Stimulated activated CD4-positive, alpha-beta T cell treated with anti-CD3 and anti-CD28 coated beads, Interleukin-1b, Interleukin-23, amount 100 ng/mL, for 48 hours (primary cell): ENCODE results near the gene SMARCD2.

Experiments
- DNase-seq: peaks from one replicate; pipeline ENCODE4 v3.0.0-alpha.2; 2020

SMARCD2 gene

DNA sequence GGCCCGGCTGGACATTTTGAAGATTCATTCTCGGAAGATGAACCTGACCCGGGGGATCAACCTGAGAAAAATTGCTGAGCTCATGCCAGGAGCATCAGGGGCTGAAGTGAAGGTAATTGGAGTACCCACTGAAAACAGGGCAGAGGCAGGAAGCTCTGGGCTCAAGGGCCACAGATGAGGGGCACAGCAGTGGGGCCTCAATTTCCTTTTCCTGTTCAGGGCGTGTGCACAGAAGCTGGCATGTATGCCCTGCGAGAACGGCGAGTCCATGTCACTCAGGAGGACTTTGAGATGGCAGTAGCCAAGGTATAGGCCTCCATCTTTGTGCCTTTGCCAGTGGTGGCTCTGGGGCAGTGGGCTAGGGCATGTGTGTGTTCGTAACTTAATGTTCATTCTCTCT, 11.0 kb downstream of the SMARCD2 start:
- DNase-seq, result no peak

DNA sequence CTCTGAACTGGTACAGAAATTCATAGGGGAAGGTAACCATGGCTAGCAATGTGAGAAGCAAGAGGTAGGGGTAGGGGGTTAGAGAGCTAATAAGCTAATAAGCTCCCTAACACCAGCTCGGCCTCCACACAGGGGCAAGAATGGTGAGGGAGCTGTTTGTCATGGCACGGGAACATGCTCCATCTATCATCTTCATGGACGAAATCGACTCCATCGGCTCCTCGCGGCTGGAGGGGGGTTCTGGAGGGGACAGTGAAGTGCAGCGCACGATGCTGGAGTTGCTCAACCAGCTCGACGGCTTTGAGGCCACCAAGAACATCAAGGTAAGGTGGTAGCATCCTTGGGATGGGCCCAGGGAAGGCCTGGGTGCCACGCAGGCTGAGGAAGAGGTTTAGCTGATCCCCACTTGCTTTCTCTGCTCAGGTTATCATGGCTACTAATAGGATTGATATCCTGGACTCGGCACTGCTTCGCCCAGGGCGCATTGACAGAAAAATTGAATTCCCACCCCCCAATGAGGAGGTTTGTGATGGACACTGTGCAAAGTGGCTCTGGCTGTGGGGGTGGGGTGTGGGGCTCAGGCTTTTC, 11.5 kb downstream of the SMARCD2 start:
- DNase-seq, result no peak

DNA sequence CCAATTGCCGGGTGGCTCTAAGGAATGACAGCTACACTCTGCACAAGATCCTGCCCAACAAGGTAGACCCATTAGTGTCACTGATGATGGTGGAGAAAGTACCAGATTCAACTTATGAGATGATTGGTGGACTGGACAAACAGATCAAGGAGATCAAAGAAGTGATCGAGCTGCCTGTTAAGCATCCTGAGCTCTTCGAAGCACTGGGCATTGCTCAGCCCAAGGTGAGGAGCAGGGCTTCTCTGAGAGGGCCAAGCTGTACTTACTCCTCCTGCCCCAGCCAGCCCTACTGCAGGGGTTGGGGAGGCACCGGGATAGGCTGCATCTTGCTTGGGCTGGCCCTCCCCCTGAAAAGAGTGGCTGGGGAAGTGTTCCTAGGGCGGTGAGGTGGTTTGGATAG, 12.2 kb downstream of the SMARCD2 start:
- no peak for DNase-seq

DNA sequence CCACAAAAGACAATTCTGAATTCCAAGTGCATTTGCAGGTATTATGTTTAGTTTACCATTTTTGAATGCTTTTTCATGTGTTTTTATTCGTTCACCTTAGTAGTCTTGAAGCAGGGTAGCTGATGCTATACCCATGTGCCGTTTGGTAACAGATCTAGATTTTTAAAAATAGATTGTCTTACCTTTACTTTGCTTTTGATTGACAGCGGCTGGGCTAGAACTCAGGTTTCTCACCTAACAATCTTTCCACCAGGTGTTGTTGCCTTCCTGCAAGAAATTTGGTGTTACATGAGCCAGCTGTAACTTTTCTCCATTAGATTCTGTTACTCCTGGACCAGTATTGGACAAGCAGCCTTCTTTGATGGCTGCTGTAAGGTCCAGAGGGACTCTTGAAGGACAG, 13.5 kb downstream of the SMARCD2 start:
- no peak for DNase-seq

DNA sequence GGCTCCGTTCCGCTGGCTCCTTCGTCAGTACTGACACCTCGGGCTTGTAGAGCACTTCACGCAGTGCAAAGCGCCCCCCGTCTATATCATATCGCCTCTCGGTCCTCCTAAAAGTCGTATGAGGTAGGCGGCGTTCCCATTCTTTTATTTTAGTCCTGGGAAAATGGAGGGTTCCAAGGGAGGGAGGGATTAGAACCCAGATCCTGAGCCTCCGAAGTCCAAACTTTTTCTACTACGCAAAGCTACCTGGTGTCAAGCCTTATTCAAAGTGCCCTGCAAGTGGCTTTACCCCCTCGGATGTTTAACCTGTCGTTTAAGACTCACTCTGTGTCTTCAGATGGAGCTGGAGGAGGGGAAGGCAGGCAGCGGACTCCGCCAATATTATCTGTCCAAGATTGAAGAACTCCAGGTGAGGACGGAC, 14.7 kb downstream of the SMARCD2 start:
- DNase-seq, result no peak

DNA sequence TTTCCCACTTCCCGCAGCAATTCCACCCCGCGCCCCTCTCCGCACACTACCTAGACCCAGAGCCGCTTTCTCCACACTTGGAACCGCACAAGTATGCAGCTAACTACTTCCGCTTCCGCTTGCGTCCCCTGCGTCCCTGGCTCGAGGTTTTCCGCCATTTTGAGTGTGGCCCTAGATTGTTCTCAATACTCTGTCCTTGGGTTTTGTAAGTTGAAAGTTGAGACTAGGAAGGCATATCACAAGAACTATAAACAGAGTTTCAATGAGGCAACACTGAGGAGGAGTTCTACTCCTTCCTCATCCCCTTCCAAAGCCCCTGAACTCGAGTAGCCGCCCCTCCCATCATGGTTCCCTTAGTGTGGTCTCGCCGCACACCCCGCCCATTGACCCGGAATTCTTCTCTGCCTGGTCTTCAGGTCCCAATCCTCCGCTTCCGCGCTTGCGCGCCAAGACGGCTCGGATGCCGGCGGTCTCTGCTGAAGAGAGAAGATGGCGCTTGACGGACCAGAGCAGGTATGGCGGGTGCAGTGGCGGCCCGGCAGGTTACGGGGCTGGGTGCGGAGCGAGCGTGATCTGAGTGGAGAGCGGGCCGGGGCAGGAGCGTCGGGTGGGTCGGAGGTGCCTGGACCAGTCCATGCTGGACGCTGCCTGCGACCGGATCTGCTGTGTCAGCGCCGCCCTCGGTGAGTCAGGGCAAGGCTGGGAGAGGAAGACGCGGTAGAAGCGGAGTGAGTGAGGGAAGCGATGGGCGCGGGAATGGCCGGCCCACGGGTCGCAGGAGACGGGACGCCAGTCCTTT, 15.3 kb downstream of the SMARCD2 start, which contains the start of the genes FTSJ3 and PSMC5:
Gene FTSJ3 (minus strand): TSS at position 662 of the 799 bp plus-strand sequence. CDS start 761 bp downstream, outside the sequence.
Gene PSMC5 (plus strand): TSS at position 430 of the 799 bp plus-strand sequence. CDS start 60 bp downstream, at position 490.
- DNase-seq, result peak; percentile 95

DNA sequence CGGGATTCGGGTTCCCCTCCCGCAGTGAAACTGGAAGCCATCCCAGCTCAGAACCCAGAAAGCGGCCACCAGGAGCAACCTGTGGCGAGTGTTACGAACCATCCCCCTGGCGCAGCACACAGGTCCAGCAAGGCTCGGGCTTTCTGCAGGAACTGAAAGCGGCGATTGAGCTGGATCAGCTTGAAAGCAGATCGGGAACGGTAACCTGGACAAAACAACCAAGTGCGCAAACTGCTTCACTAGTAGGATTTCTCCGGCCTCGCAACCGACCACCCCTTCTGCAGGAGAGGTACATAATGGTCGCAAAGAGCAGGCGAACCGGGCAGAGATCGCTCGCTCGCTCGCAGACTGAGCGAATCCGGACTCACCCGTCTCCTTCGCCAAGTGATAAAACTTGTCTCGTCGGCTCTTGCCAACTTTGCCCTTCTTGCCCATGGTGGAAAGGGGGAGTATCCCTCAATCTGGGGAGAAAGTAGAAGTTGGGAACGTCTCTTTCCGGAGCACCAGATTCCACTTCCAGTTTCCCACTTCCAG, 15.9 kb downstream of the SMARCD2 start:
- no peak for DNase-seq

DNA sequence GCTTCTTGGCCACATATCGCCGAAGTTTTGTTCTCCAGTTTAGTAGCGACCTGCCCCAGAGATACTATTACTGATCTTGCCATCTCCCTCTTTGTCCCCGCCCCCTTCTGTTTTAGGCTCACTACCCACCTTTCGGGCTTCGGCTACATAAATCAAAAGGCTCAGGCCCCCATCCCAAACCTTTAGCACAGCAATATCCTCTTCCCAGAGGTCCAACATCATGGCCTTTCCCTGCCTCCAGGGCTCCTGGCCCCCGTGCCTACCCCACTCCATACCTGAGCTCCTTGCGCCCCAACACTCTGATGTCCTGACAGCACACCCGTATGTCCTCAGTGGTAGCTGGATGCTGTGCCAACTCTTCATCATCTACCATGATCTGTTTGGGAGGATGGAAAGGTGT, 18.1 kb downstream of the SMARCD2 start:
- DNase-seq, result no peak

DNA sequence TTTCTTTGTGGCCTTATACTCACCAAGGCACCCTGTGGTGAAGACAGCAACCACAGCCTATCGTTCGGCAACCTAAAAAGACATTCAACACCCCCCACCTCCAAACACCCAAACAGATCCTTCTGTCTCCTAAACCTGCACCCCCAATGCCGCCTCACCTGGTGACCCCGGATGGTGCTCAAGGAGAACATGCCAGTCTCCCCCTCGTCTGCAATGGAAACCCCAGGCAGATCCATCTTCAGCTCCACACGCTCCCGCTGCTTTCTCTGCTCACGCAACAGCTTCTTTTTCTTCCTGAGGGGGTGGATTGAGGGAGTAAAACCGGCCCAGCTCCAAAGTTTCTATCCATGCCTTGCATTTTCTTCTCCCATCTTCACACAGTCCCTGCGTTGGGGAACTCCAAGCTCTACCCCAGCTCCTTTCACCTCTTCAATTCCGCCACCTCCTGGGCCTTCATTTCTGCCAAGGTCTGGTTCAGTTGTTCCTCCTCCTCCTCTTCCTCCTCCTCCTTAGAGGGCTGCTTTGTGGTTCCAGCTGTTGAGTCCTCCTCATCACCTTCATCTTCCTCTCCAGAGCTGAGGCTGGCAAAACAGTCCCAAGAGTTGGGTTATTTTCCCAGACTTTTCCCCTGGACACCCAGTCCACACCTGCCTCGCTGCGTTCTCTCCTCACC, 18.7 kb downstream of the SMARCD2 start:
- DNase-seq, result no peak

DNA sequence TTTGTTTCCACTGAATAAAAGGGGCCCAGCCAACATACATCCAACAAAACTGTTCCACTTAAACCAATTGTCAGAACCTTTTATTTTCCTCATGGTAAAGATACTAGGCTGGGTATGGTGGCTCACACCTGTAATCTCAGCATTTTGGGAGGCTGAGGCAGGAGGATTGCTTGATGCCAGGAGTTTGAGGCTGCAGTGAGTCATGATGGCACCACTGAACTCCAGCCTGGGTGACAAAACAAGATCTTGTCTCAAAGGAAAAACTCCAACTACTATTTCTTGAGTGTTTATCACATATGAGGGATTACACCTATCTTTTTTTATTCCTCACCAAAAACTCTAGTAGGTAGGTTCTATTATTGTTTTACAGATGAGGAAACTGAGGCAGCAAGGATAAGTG, 19.9 kb downstream of the SMARCD2 start:
- DNase-seq, result no peak

DNA sequence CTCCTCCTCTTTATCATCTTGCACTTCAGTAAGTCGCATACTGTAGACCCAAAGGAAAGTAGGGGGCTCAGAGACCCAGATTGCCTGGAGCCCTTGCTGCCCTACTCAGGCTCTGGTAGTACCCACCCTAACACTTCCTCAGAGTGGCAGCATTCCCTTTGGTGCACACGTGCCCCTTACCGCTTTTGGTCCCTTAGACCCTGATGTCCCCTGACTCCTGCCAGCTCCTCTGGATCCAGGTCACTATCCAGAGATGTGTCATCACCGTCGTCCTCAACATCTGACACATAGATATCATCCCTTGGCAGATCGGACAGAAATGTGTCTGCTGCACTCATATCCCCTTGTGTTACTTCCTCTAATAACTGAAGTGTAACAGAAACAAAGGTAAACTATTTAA, 20.7 kb downstream of the SMARCD2 start:
- DNase-seq, result no peak

DNA sequence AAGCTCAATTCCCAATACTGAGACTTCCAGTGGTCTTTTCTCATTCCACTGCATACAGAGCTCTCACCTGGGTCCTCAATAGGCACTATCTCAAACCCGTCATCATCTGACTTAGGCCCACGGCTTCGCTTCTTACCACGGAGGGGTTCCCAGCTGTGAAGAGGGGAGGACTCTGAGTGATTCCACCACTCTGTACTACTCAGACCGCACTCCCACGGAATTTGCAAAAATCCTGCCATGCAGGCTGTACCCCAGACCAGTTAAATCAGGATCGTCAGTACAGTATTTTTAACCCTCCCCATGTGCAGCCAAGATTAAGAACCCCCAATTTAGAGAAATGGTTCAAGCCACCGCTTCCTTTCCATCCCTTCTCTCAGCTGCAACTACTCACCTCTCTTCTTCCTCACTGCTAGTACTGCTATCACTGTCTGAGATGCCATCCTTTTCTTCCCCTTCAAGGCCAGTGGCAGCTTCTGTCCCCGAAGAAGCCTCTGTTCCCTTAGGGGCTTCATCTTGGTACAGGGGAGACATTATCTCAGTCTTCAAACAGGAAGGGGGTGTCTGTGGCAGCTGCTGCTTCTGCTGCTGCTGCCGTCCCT, 21.4 kb downstream of the SMARCD2 start:
- no peak for DNase-seq

DNA sequence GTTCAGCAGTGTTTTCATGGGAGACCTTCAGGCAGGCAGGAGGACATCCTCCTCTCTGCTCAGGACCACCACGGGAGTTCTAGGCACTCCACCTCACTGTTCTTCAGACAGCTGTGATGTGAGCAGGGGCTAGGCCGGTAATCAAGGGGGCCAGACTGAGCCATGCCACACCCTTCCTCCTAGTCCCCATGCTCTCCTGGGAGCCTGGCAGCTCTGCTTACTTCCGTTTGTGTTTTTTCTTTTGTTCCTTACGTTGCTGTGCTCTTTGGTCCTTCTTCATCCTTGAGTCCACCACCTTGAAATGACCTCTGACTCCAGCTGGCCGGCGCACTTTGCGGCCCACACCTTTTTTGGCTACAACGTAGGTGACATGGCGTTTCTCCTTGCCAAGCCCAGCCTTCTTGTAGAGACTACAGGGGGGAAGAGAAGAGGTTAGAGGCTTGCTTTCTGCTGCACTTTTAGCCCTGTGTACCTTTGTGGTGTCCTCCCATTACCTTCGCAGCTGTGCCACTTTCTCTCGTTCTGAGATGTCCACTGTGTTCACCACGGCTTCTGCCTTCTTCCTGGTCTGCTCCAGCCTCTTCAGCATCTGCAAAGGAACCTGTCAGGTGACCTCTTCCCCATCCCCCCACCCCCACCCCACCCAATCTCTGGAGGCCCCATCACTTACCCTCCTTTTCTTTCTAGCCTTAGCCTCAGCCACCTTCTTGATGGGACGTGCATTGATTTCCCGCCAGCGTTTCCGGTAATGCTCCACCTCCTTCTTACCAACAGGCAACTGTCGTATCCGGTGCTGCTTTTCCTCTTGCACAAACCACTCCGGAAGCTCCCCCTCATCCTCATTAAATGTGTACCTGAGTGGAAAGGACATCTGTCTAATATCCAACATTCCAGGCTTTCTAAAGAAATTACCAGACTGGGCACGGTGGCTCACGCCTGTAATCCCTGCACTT, 22.6 kb downstream of the SMARCD2 start:
- DNase-seq, result no peak

DNA sequence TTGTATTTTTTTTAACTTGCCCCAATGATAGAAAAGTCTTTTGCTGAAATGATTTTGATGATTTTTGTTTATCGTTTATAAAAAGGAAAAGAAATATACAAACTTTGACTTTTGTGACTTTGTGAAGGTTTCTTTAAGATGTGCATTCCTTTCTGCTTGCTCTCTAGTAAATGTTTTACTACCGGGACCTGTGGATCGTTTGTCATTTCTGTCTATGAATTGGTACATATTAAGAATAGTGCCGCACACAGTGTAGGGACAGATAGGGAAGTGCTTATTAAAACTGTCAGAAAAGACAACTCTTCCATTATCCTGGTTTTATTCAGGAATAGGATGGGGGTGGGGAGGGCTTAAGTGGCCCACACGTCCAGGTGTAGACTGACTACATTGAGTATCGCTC, 23.4 kb downstream of the SMARCD2 start:
- no peak for DNase-seq

DNA sequence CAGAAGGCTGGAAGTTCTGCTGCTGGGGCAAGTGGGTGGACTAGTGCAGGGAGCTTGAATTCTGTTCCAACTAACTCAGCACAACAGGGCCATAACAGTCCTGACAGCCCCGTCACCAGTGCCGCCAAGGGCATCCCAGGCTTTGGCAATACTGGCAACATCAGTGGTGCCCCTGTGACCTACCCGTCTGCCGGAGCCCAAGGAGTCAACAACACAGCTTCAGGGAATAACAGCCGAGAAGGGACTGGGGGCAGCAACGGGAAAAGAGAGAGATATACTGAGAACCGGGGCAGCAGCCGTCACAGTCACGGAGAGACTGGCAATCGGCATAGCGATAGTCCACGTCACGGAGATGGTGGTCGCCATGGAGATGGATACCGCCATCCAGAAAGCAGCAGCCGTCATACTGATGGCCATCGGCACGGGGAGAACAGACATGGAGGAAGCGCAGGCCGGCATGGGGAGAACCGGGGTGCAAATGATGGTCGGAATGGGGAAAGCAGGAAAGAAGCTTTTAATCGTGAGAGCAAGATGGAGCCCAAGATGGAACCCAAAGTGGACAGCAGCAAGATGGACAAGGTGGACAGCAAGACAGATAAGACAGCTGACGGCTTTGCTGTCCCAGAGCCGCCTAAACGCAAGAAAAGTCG, 24.6 kb downstream of the SMARCD2 start:
- DNase-seq, result no peak

DNA sequence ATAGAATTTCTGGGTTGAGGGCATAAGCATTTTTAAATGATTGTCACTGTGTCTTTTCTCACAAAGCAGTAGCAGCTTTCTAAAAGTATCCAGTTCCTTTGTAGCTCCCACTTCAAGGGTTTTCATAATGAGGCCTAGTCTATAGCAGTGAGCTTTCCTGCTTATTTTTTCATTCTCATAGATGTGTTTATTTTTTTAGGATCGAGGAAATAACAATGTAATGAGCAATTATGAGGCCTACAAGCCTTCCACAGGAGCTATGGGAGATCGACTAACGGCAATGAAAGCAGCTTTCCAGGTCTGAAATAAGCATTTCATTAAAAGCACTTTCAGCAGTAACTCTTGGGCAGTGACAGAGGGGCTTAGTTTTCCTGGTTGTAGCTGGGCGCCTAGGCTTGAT, 25.8 kb downstream of the SMARCD2 start:
- DNase-seq, result no peak

DNA sequence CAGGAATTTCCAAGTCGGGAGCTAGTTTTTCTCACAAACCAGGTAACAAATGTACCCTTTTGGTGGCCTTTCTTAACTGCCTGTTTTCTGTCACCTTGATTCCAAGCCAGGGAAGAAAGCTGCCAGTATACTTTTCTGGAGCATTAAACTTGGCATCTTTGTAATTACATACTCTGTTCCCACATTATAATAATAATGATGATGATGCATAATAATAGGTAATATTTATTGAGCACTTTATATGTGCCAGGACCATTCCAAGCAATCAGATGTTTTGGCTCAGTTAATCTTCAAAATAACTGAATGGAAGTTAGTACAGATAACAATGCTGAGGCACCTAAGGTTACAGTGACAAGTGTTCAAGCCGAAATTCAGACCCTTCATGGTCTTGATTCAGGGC, 26.4 kb downstream of the SMARCD2 start:
- no peak for DNase-seq

DNA sequence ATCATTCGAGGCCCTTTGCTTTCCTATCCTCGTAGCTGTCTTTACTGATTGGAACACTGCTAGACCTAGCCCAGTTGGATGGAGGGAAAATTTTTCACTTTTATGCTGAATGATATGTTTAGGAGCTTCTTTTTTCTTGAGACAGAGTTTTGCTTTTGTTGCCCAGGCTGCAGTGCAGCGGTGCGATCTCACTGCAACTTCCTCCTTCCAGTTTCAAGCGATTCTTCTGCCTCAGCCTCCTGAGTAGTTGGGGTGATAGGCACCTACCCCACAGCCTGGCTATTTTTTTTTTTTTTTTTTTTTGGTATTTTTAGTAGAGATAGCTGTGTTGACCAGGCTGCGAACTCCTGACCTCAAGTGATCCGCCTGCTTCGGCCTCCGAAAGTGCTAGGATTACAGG, 32.5 kb downstream of the SMARCD2 start:
- DNase-seq, result no peak

DNA sequence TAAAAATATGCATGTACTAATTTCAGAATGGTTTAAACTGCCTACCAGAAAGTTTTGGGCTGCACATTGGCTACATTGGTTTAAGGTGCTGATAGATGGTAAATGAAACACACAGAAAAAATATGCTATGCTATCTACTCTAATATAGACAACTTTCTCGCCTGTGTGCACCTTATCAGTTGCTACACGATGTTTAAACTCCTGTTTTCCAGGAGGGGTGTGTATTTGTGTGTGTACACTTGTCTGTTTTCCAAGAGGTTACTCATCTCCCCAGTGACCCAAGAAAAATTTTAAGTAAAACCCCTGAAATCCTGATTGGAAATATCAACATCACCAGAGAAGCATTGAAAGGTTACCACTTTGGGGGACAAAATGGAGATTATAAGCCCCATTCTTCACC, 36.9 kb downstream of the SMARCD2 start:
- no peak for DNase-seq

DNA sequence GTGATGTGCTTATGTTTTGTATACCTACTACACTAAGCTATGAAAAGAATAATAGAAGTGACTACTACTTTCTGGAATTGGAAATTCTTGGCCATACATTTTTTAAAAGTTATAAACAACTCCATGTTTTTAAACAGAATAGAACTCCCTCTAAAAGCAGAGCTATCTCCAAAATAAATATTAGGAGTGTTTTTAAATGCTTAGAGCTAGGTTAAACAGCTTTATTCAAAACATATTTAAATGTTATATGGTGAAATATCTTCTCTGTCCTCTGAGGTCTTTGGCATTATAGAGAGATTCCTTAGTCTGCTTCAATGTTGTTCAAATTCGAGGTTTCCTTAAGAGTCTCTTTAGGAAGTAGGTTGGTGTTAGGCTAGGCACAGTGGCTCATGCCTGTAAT, 38.2 kb downstream of the SMARCD2 start:
- no peak for DNase-seq

DNA sequence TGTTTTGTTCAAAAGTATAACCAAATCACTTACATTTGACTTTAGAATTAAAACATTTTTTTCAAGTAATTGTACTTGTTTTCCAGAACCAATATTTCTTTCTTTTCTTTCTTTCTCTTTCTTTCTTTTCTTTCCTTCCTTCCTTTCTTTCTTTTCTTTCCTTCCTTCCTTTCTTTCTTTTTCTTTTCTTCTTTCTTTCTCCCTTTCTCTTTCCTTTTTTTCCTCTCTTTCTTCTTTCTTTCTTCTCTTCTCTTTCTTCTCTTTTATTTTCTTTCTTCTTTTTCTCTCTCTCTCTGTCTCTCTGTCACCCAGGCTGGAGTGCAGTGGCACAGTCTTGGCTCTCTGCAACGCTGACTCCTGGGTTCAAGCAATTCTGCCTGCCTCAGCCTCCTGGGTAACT, 41.7 kb downstream of the SMARCD2 start:
- no peak for DNase-seq
